Panc1 (cell line): ENCODE data around the gene TNIP2. TPM values are rescaled to one million over a fixed set of nuclear protein-coding genes. Genes with fewer than 3 reads are reported as not detected.
A peak's percentile ranks its signal among the peaks of the same experiment; 100 is the strongest.

Experiments used
- ATAC-seq: fragments of 200-7000 bp; cut with Tn5 transposase; 2 replicates; pipeline ENCODE4 v1.9.1; 2020; ENCODE audit warnings: mild to moderate bottlenecking, moderate library complexity
- BruUV-seq: library from RNA; stranded (reverse); fragments of 400-500 nt; replicated peaks from 2 replicates; lab custom pipeline; 2021; lab: Mats Ljungman, UMichigan
- CTCF ChIA-PET: fragments of 300-600 bp; sonication (Branson Sonifier 250); formaldehyde crosslinking; loops from one replicate; lab custom pipeline; 2022; ENCODE audit warnings: antibody characterized with exemption; lab: Charles Lee
- POLR2A ChIA-PET: fragments of 300-600 bp; sonication (Branson Sonifier 250); formaldehyde crosslinking; loops from one replicate; lab custom pipeline; 2022; ENCODE audit warnings: antibody characterized with exemption; lab: Charles Lee
- DNase-seq: peaks from one replicate; pipeline ENCODE4 v3.0.0-alpha.2; 2010; ENCODE audit warnings: low read depth, low spot score
- H3K27ac ChIP-seq: 2 replicates; pipeline ENCODE4 v1.5.1; 2011; ENCODE audit warnings: mild to moderate bottlenecking, low read length, inconsistent platforms
- H3K27me3 ChIP-seq: fragments of 200-500 bp; sonication (Bioruptor generic); 2 replicates; pipeline ENCODE4 v1.6.0; 2014; ENCODE audit warnings: low read length, inconsistent platforms; ENCODE audit not compliant: control insufficient read depth, insufficient read depth
- H3K36me3 ChIP-seq: fragments of 200-500 bp; sonication (Bioruptor generic); 2 replicates; pipeline ENCODE4 v1.5.1; 2014; ENCODE audit warnings: inconsistent platforms, mild to moderate bottlenecking, low read length, moderate library complexity; ENCODE audit not compliant: control insufficient read depth, insufficient read depth
- H3K4me1 ChIP-seq: 2 replicates; pipeline ENCODE4 v1.5.1; 2011; ENCODE audit warnings: inconsistent platforms, mild to moderate bottlenecking, low read length, moderate library complexity; ENCODE audit not compliant: control insufficient read depth, insufficient read depth
- H3K4me3 ChIP-seq, 2 experiments: 2 replicates each; pipeline ENCODE4 v1.5.1; 2011 to 2012; ENCODE audit warnings: low read depth in 2 of 2, low read length in 2 of 2, mild to moderate bottlenecking in 2 of 2, inconsistent platforms in 1 of 2, moderate library complexity in 1 of 2
- H3K9me3 ChIP-seq: fragments of 200-500 bp; sonication (Bioruptor generic); 2 replicates; pipeline ENCODE4 v1.5.1; 2014; ENCODE audit warnings: low read depth, mild to moderate bottlenecking, inconsistent platforms, low read length, moderate library complexity; ENCODE audit not compliant: control insufficient read depth, insufficient read depth
- CTCF ChIP-seq: fragments of 450-650 bp; IDR thresholded peaks from 2 replicates; pipeline ENCODE4 v1.5.1; 2017; ENCODE audit warnings: mild to moderate bottlenecking
- POLR2AphosphoS5 ChIP-seq: IDR thresholded peaks from 2 replicates; pipeline ENCODE4 v1.6.1; 2012; ENCODE audit warnings: mild to moderate bottlenecking, low read depth, low read length, moderate library complexity
- REST ChIP-seq, 2 experiments: IDR thresholded peaks; 2 replicates each; pipeline ENCODE4 v1.6.1; 2011 to 2012; ENCODE audit warnings: low read depth in 2 of 2, control low read depth in 1 of 2, low read length in 1 of 2, mild to moderate bottlenecking in 1 of 2, moderate library complexity in 1 of 2; ENCODE audit not compliant: insufficient read depth in 1 of 2
- SIN3A ChIP-seq: IDR thresholded peaks from 2 replicates; pipeline ENCODE4 v1.6.1; 2012; ENCODE audit warnings: low read depth, mild to moderate bottlenecking, low read length, moderate library complexity, borderline replicate concordance; ENCODE audit not compliant: insufficient read depth
- TCF7L2 ChIP-seq: IDR thresholded peaks from 2 replicates; pipeline ENCODE4 v1.6.1; 2011; ENCODE audit warnings: mild to moderate bottlenecking, low read depth, low read length, inconsistent platforms
- in situ Hi-C: cut with HindIII; loops from 2 replicates; pipeline ENCODE4 v1.10.0; 2016; ENCODE audit warnings: low sequenced_read_pairs, low pct_unique_long_range_greater_than_20kb
- intact Hi-C: fragments of 100-400 bp; cut with micrococcal nuclease; formaldehyde crosslinking; loops from one replicate; pipeline ENCODE4 v1.10.0; 2022; ENCODE audit not compliant: unreplicated experiment
- total RNA-seq: library from RNA; stranded (reverse); gene quantifications from one replicate; pipeline ENCODE4 v1.2.1, GENCODE V29; 2021; ENCODE audit not compliant: unreplicated experiment

The TNIP2 gene
- total RNA-seq, 1 experiment from 2014 or later, result 60.3 TPM

GRCh38 chr4:2762048-2762447 is 5.9 kb upstream of the TNIP2 start:
- BruUV-seq, result no TSS peak
- no peaks in the 10 kb centered on the region for H3K27me3 ChIP-seq
- ChIA-PET POLR2A (no interaction called here), CTCF (no interaction called here)
- intact Hi-C loops, result loop anchor here (10.0 kb wide), 1 partner anchor 173 kb away; no protein-coding TSS in a partner anchor
- no peaks in the 10 kb centered on the region for H3K4me1 ChIP-seq
- DNase-seq, result no peak
- no peak for TF ChIP-seq TCF7L2
- no peak for TF ChIP-seq REST (IDR thresholded peaks at IDR 0.05; ENCODE audit: insufficient read depth in 1 of 2, low read depth in 2 of 2, low read length in 1 of 2)
- no peak for TF ChIP-seq SIN3A
- TF ChIP-seq POLR2AphosphoS5, result no peak
- no peak for TF ChIP-seq CTCF
- in situ Hi-C loops, result no loop called here
- H3K36me3 ChIP-seq, result no peaks in the 10 kb centered on the region
- no peak for ATAC-seq
- H3K4me3 ChIP-seq, result no peak overlapping the region
- no peaks in the 10 kb centered on the region for H3K9me3 ChIP-seq
- H3K27ac ChIP-seq, result no peak overlapping the region

- DNase-seq (no peak), ATAC-seq (0 out of 2 replicates have a peak, but pooled peaks have one; percentile 15)
- Histone ChIP-seq H3K27me3 (no peaks in the 10 kb centered on the region), H3K27ac (no peak overlapping the region), H3K4me1 (0 out of 2 replicates have a peak, but pooled peaks cover 4% of the 10 kb centered on the region), H3K9me3 (no peaks in the 10 kb centered on the region), H3K4me3 (no peak overlapping the region), H3K36me3 (no peaks in the 10 kb centered on the region)
- in situ Hi-C loops (no loop called here), intact Hi-C loops (loop anchor here (10.0 kb wide), 1 partner anchor 174 kb away; no protein-coding TSS in a partner anchor)
- no TSS peak for BruUV-seq
- POLR2A ChIA-PET, result no interaction called here
- TF ChIP-seq TCF7L2 (no peak), SIN3A (no peak), CTCF (no peak), POLR2AphosphoS5 (no peak), REST (IDR thresholded peaks at IDR 0.05; ENCODE audit: insufficient read depth in 1 of 2, low read depth in 2 of 2, low read length in 1 of 2) (no peak)
- CTCF ChIA-PET, result no interaction called here
These were observed 5.1 kb upstream of the TNIP2 start for GRCh38 chr4:2761035-2761923.
